RWPE2 (cell line): ENCODE results near the gene PXN.

Experiments
- ATAC-seq: fragments of 200-7000 bp; cut with Tn5 transposase; 3 replicates; pipeline ENCODE4 v1.9.1; 2021; ENCODE audit warnings: low read depth
- DNase-seq: peaks from one replicate; pipeline ENCODE4 v3.0.0-alpha.2; 2020; ENCODE audit warnings: low spot score
- H3K27ac ChIP-seq: fragments of 450-650 bp; 2 replicates; pipeline ENCODE4 v1.5.1; 2017; ENCODE audit warnings: mild to moderate bottlenecking; ENCODE audit not compliant: poor library complexity, severe bottlenecking
- H3K27me3 ChIP-seq: fragments of 250-450 bp; sonication (Bioruptor Pico); 2 replicates; pipeline ENCODE4 v1.5.1; 2021; ENCODE audit warnings: mild to moderate bottlenecking, moderate library complexity; ENCODE audit not compliant: insufficient read depth, poor library complexity, severe bottlenecking
- H3K36me3 ChIP-seq: fragments of 250-450 bp; sonication (Bioruptor Pico); 2 replicates; pipeline ENCODE4 v1.5.1; 2020; ENCODE audit warnings: low read depth, mild to moderate bottlenecking, moderate library complexity
- H3K4me1 ChIP-seq: fragments of 250-450 bp; sonication (Bioruptor Pico); 2 replicates; pipeline ENCODE4 v1.5.1; 2021; ENCODE audit warnings: mild to moderate bottlenecking, moderate library complexity; ENCODE audit not compliant: insufficient read depth, poor library complexity, severe bottlenecking
- H3K4me3 ChIP-seq: fragments of 250-450 bp; sonication (Bioruptor Pico); 2 replicates; pipeline ENCODE4 v1.5.1; 2021; ENCODE audit warnings: mild to moderate bottlenecking, moderate library complexity; ENCODE audit not compliant: severe bottlenecking
- H3K9me3 ChIP-seq: fragments of 250-450 bp; sonication (Bioruptor Pico); 2 replicates; pipeline ENCODE4 v1.5.1; 2021; ENCODE audit warnings: mild to moderate bottlenecking, moderate library complexity; ENCODE audit not compliant: severe bottlenecking
- CTCF ChIP-seq: fragments of 450-650 bp; IDR thresholded peaks from one replicate; pipeline ENCODE4 v1.5.1; 2017; ENCODE audit warnings: mild to moderate bottlenecking, moderate library complexity; ENCODE audit not compliant: poor library complexity, severe bottlenecking

Gene PXN

GRCh38 chr12:120190985-120191480 is 74.5 kb downstream of the PXN start:
- Histone ChIP-seq H3K4me3 (no peak overlapping the region), H3K9me3 (no peaks in the 10 kb centered on the region), H3K27me3 (no peaks in the 10 kb centered on the region), H3K4me1 (peaks cover 9% of the 10 kb centered on the region), H3K36me3 (peaks cover 72% of the 10 kb centered on the region), H3K27ac (no peak overlapping the region)
- no peak for DNase-seq
- no peak for TF ChIP-seq CTCF
- no peak for ATAC-seq

GRCh38 chr12:120190386-120190785 is 75.1 kb downstream of the PXN start:
- Histone ChIP-seq H3K36me3 (peaks cover 73% of the 10 kb centered on the region), H3K27ac (no peak overlapping the region), H3K27me3 (no peaks in the 10 kb centered on the region), H3K4me1 (peaks cover 9% of the 10 kb centered on the region), H3K4me3 (no peak overlapping the region), H3K9me3 (no peaks in the 10 kb centered on the region)
- TF ChIP-seq CTCF, result no peak
- DNase-seq, result no peak
- no peak for ATAC-seq

- no peaks in the 10 kb centered on the region for H3K9me3 ChIP-seq
- DNase-seq, result no peak
- no peaks in the 10 kb centered on the region for H3K27me3 ChIP-seq
- no peaks in the 10 kb centered on the region for H3K4me1 ChIP-seq
- no peak overlapping the region for H3K4me3 ChIP-seq
- no peak overlapping the region for H3K27ac ChIP-seq
- TF ChIP-seq CTCF, result no peak
- no peak for ATAC-seq
- H3K36me3 ChIP-seq, result peaks cover 99% of the 10 kb centered on the region
These were observed 78.9 kb downstream of the PXN start for GRCh38 chr12:120186654-120187053.

GRCh38 chr12:120183211-120183631 is 82.3 kb downstream of the PXN start:
- H3K4me3 ChIP-seq, result no peak overlapping the region
- H3K36me3 ChIP-seq, result peaks cover 97% of the 10 kb centered on the region
- no peak for TF ChIP-seq CTCF
- H3K4me1 ChIP-seq, result no peaks in the 10 kb centered on the region
- H3K9me3 ChIP-seq, result no peaks in the 10 kb centered on the region
- ATAC-seq (no peak), DNase-seq (no peak)
- no peaks in the 10 kb centered on the region for H3K27me3 ChIP-seq
- H3K27ac ChIP-seq, result peak overlapping the region; percentile 40

GRCh38 chr12:120181991-120182631 is 83.4 kb downstream of the PXN start:
- Histone ChIP-seq H3K4me1 (no peaks in the 10 kb centered on the region), H3K27ac (peak overlapping the region; percentile 40), H3K4me3 (no peak overlapping the region), H3K27me3 (no peaks in the 10 kb centered on the region), H3K9me3 (no peaks in the 10 kb centered on the region), H3K36me3 (peaks cover 97% of the 10 kb centered on the region)
- ATAC-seq (peak; percentile 76), DNase-seq (no peak)
- TF ChIP-seq CTCF, result no peak
